Adrenal gland (tissue), 12 donors: Measurements from ENCODE around the gene CA4. TPM values are rescaled to one million over a fixed set of nuclear protein-coding genes. Genes with fewer than 3 reads are reported as not detected.
"Not testable (repeated sequence)": the region's sequence is repeated elsewhere in the genome, so short reads cannot be mapped to it uniquely, and the experiment has no call there.

Experiments
- DNase-seq, 7 donors: peaks; one replicate each; pipeline ENCODE4 v3.0.0-alpha.2; 2019 to 2020
- H3K27ac ChIP-seq, 5 donors: fragments of 200-600 bp; sonication (generic) in 4 of 5; 1 replicate in 3 of 5; 2 replicates in 2 of 5; pipeline versions ENCODE4 v1.5.1 to v1.8.0; 2016 to 2020; ENCODE audit warnings: mild to moderate bottlenecking in 1 of 5
- H3K27me3 ChIP-seq: fragments of 200-600 bp; 2 replicates; pipeline ENCODE4 v1.8.0; 2021
- H3K36me3 ChIP-seq, 2 donors: fragments of 200-600 bp; replicated peaks in 1 of 2; 1 replicate in 1 of 2; 2 replicates in 1 of 2; pipeline versions ENCODE4 v1.5.1 to v1.8.0; 2018 to 2022
- H3K4me1 ChIP-seq, 2 donors: fragments of 200-600 bp; replicated peaks in 1 of 2; 1 replicate in 1 of 2; 2 replicates in 1 of 2; pipeline versions ENCODE4 v1.5.1 to v1.8.0; 2018 to 2021
- H3K4me3 ChIP-seq, 4 donors: fragments of 200-600 bp; sonication (generic) in 3 of 4; one replicate each; pipeline ENCODE4 v1.5.1; 2016 to 2018
- H3K9me3 ChIP-seq, 3 donors: fragments of 200-600 bp; sonication (generic) in 1 of 3; replicated peaks in 1 of 3; 1 replicate in 2 of 3; 2 replicates in 1 of 3; pipeline versions ENCODE4 v1.5.1 to v1.8.0; 2016 to 2021
- CTCF ChIP-seq, 6 experiments: fragments of 450-650 bp in 4 of 6; fragments of 200-600 bp in 2 of 6; sonication (generic) in 1 of 6; IDR thresholded peaks; 1 replicate in 5 of 6; 2 replicates in 1 of 6; pipeline versions ENCODE4 v1.5.1 to v1.8.0; 2016 to 2021; ENCODE audit warnings: antibody characterized with exemption in 6 of 6, mild to moderate bottlenecking in 2 of 6, moderate library complexity in 1 of 6
- POLR2A ChIP-seq, 2 donors: fragments of 450-650 bp; IDR thresholded peaks; one replicate each; pipeline ENCODE4 v1.6.1; 2017; ENCODE audit warnings: antibody characterized with exemption in 2 of 2, mild to moderate bottlenecking in 2 of 2, moderate library complexity in 1 of 2
- WGBS, 4 donors: extraction: QIAGEN DNeasy Blood & Tissue Kit in 2 of 4; methylation state at CpG; one replicate each; pipeline versions ENCODE4 v1.1.5 to v1.1.7; 2013 to 2017; 5-methylcytosine and 5-hydroxymethylcytosine counted together
- intact Hi-C, 2 donors: fragments of 100-400 bp; cut with DNase I; formaldehyde crosslinking; loops; one replicate each; pipeline versions ENCODE4 v1.14.1 to v1.15.0; 2022 to 2023
- polyA plus RNA-seq, 3 donors: library from polyadenylated mRNA; stranded (reverse); fragments of 200-250 nt in 2 of 3; fragments of 350-450 nt in 1 of 3; fragmentation: Illumina TruSeq in 1 of 3; extraction: RNeasy Lipid Tissue Mini Kit (QIAGEN cat#74804) in 1 of 3; gene quantifications; one replicate each; pipeline ENCODE4 v1.2.3, GENCODE V29; 2013 to 2014
- total RNA-seq, 9 donors: library from RNA; depleted of rRNA in 4 of 9; stranded (reverse); fragments of >200 nt in 4 of 9; fragments of 120-200 nt in 1 of 9; fragmentation: NEBNext Ultra II Directional in 1 of 9; extraction: Animal tissue kit (Norgen Biotek cat#: 25700) in 1 of 9; gene quantifications; one replicate each; pipeline versions ENCODE4 v1.1.0 to v1.2.4, GENCODE V29; 2013 to 2023
- donor health status: healthy with polysubstance abuse.
- donor health status: Bipolar disorder and iron deficiency.
- donor health status: DM: yes; HTN: yes; CAD: no.
- donor health status: DM: no; HTN: no; CAD: no.
- donor health status: DM: no; HTN: no; CAD: no.
- donor health status: DM: yes; HTN: yes; CAD: no.

Gene CA4
- total and polyA plus RNA-seq, 12 donors: 0.42 to 15.3 (median 1.2) TPM

- intact Hi-C loops: no loop called here
- Histone ChIP-seq H3K4me1 (no peaks in the 10 kb centered on the region), H3K9me3 (no peaks in the 10 kb centered on the region), H3K27ac (no peak overlapping the region), H3K27me3 (no peaks in the 10 kb centered on the region), H3K4me3 (no peak overlapping the region), H3K36me3 (no peaks in the 10 kb centered on the region)
- DNase-seq: no peak
- TF ChIP-seq CTCF (IDR thresholded peaks at IDR 0.05) (no peak), POLR2A (IDR thresholded peaks at IDR 0.05) (no peak)
- WGBS, 4 donors: 65 to 71% (median 68%) methylated on average over 1 of the region's 1 CpG
These were observed 40.6 kb upstream of the CA4 start for GRCh38 chr17:60109161-60109560.

- no peak for DNase-seq
- TF ChIP-seq POLR2A (IDR thresholded peaks at IDR 0.05): no peak
- TF ChIP-seq CTCF (IDR thresholded peaks at IDR 0.05): no peak
- Histone ChIP-seq H3K27me3 (no peaks in the 10 kb centered on the region), H3K36me3 (no peaks in the 10 kb centered on the region), H3K4me1 (no peaks in the 10 kb centered on the region), H3K4me3 (no peak overlapping the region), H3K27ac (no peak overlapping the region), H3K9me3 (no peaks in the 10 kb centered on the region)
- 52 to 55% (median 53%) methylated on average over 3 of the region's 3 CpGs for WGBS, 4 donors
- intact Hi-C loops: no loop called here
These were observed 39.2 kb upstream of the CA4 start for GRCh38 chr17:60110586-60110985.

- H3K4me1 ChIP-seq, H3K27ac ChIP-seq, H3K27me3 ChIP-seq, DNase-seq, H3K4me3 ChIP-seq, H3K9me3 ChIP-seq, H3K36me3 ChIP-seq, intact Hi-C loops: not testable (repeated sequence)
- WGBS, 4 donors: 0% methylated on average over 2 of the region's 5 CpGs; no CpG with 5 or more reads in 2 of the 4 donors
These were observed 38.1 kb upstream of the CA4 start for GRCh38 chr17:60111661-60112060.

- WGBS, 4 donors: no CpG with 5 or more reads among the region's 5 CpGs
- H3K4me1 ChIP-seq, H3K27me3 ChIP-seq, H3K4me3 ChIP-seq, H3K36me3 ChIP-seq, H3K27ac ChIP-seq, H3K9me3 ChIP-seq, intact Hi-C loops, DNase-seq: not testable (repeated sequence)
These were observed 34.4 kb upstream of the CA4 start for GRCh38 chr17:60115364-60115763.

- H3K36me3 ChIP-seq, H3K9me3 ChIP-seq, DNase-seq, H3K27me3 ChIP-seq, H3K27ac ChIP-seq, H3K4me3 ChIP-seq, H3K4me1 ChIP-seq, intact Hi-C loops: not testable (repeated sequence)
- no CpG with 5 or more reads among the region's 14 CpGs for WGBS, 4 donors
These were observed 33.6 kb upstream of the CA4 start for GRCh38 chr17:60116196-60116595.

- intact Hi-C loops, H3K27me3 ChIP-seq, H3K4me3 ChIP-seq, H3K36me3 ChIP-seq, DNase-seq, H3K9me3 ChIP-seq, H3K4me1 ChIP-seq, H3K27ac ChIP-seq: not testable (repeated sequence)
- no CpG with 5 or more reads among the region's 15 CpGs for WGBS, 4 donors
These were observed 30.6 kb upstream of the CA4 start for GRCh38 chr17:60119162-60119561.

- H3K36me3 ChIP-seq, H3K4me1 ChIP-seq, intact Hi-C loops, H3K27ac ChIP-seq, H3K4me3 ChIP-seq, DNase-seq, H3K27me3 ChIP-seq, H3K9me3 ChIP-seq: not testable (repeated sequence)
- no CpG with 5 or more reads among the region's 114 CpGs for WGBS, 4 donors
These were observed 29.7 kb upstream of the CA4 start for GRCh38 chr17:60119807-60120748.
